Esophagus squamous epithelium (tissue), 4 donors: ENCODE data around the gene CAV2.

ENCODE experiments used
- POLR2A ChIP-seq, 4 donors: fragments of 450-650 bp; IDR thresholded peaks; one replicate each; pipeline ENCODE4 v1.6.1; 2017; ENCODE audit warnings: antibody characterized with exemption in 4 of 4, mild to moderate bottlenecking in 4 of 4, moderate library complexity in 3 of 4
- TF ChIP-seq, protein P1 (sequence below), 6 experiments: fragments of 450-650 bp in 4 of 6; fragments of 200-600 bp in 2 of 6; sonication (generic) in 2 of 6; IDR thresholded peaks; one replicate each; pipeline ENCODE4 v1.5.1; 2016 to 2019; ENCODE audit warnings: antibody characterized with exemption in 6 of 6, mild to moderate bottlenecking in 4 of 6, moderate library complexity in 4 of 6

DNA sequence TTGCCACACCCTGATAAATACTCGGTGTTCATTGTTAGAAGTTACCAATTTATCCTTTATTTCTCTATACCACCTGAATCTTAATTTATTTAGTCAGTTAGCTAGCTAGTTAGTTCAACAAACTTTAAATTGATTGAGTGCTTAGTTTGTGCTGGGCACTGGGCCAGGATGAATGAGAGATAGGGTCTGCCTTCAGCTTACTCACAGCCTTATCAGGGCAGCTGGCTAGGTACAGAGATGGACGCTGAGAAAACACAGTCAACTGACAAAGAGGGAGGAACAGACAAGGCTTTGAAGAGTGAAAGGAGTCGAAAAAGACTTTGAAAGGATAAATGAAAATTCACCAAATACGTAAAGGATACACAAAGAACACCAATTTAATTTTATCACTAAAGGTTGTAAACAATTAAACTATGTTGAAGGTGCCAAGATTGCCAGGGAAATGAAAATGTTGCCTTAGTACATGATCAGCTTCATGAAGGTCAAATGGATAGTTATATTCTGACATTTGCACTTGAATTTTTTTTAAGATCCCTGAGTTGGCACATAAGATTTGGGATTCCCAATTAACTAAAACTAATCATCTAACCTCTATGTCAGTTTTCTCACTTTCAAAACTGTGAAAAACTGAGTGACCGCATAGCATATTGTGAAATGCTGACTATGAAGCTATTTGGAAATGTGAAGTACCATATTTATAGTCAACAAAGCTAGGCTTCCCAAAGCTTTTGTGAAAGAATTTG, 2.1 kb downstream of the CAV2 start:
- TF ChIP-seq, protein P1, sequence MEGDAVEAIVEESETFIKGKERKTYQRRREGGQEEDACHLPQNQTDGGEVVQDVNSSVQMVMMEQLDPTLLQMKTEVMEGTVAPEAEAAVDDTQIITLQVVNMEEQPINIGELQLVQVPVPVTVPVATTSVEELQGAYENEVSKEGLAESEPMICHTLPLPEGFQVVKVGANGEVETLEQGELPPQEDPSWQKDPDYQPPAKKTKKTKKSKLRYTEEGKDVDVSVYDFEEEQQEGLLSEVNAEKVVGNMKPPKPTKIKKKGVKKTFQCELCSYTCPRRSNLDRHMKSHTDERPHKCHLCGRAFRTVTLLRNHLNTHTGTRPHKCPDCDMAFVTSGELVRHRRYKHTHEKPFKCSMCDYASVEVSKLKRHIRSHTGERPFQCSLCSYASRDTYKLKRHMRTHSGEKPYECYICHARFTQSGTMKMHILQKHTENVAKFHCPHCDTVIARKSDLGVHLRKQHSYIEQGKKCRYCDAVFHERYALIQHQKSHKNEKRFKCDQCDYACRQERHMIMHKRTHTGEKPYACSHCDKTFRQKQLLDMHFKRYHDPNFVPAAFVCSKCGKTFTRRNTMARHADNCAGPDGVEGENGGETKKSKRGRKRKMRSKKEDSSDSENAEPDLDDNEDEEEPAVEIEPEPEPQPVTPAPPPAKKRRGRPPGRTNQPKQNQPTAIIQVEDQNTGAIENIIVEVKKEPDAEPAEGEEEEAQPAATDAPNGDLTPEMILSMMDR (IDR thresholded peaks at IDR 0.05) = no peak
- TF ChIP-seq POLR2A (IDR thresholded peaks at IDR 0.05) = no peak
